Dedifferentiated amniotic fluid mesenchymal stem cell (primary cell): ENCODE results near the gene CCL22.
A peak's percentile ranks its signal among the peaks of the same experiment; 100 is the strongest.
"Not testable (repeated sequence)": the region's sequence is repeated elsewhere in the genome, so short reads cannot be mapped to it uniquely, and the experiment has no call there.

Source experiments
- DNase-seq: peaks from one replicate; pipeline ENCODE4 v3.0.0-alpha.2; 2016; ENCODE audit errors: extremely low spot score

The CCL22 gene, protein sequence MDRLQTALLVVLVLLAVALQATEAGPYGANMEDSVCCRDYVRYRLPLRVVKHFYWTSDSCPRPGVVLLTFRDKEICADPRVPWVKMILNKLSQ

DNA sequence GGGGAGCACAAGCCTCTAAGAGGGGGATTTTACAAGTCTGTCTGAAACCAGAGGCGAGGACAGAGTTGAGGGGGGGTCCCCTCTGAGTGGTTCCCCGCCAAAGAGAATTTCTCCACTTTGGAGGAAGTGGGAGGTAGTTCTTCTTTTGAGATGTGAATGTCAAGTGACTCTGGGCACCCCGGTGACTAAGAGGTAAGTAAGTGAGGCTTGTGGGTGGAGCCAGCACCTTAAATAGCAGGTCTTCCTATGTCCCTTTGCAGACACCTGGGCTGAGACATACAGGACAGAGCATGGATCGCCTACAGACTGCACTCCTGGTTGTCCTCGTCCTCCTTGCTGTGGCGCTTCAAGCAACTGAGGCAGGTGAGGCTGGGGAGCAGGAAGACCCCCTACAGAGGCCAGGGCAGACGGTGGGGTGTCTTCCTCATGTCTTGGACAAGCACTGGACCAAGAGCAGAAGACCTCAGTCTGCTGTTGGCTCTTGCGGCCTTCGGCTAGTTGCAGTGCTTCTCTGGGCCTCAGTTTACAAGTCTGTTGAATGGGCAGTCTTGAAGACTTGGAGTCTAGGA is at the start of gene CCL22:
Gene CCL22 (plus strand): TSS at position 257 of the 569 bp plus-strand sequence. CDS start 34 bp downstream, at position 291.
- no peak for DNase-seq

DNA sequence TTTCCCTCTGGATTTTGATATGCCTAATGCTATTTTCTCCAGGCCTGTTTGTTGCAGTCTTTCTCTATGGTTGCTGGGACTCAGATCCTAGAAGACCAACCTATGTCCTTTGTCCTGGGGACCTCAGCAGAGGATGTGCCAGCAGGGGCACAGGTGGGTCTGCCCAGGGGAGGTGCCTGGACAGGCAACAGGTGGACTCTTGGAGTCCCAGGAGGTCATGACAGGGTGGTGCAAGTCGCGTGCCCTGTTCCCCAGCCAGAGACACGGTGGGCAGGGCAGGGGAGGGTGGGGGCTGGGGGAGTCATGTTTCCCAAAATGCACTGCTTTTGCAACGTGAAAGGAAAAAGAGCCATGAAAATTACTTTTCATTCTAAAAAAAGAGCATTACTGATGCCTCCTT is 47.8 kb upstream of the CCL22 start:
- DNase-seq, result no peak

DNA sequence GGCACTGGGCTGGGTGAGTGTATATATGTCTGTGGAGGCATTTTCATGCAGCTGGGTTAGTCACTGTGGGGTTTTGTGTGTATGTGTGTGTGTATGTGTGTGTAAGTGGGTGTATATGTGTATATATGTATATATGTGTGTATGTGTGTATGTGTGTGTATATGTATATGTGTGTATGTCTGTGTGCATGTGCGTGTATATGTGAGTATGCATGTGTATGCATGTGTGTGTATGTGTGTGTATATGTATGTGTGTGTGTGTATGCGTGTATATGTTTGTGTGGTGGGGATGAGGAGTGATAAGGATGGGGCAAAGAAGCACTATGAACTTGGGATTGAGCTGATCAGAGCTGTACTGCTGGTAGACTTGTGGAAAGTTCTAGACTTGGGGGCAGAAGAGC is 45.1 kb upstream of the CCL22 start:
- no peak for DNase-seq

DNA sequence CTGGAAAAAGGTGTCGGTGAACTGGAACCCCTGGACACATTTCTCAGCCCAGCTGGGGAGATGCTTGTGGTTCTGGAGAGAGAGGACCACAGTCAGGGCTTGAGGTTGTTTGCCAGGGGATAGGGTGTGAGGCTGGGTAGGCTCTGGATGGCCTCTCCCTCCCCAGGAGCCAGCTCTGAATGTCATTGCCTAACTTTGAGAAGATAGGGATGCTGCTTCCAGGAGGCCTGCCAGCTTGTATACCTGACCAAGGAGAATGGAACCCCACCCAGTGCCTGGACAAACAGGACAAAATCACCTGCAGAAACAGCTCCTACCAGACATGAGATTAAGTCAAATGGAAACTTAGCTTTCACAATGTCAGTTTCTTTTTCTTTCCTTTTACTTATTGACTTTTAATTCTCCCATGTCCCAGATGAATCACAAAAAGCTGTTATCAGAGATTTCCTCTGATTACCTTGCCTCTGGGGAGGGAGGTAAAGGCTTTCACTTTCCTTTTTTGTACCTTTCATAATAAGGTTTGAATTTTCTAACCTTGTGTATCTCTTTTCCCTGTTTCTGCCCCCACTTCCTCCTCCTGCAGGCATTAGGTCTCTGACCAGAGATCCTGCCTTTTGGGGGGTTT is 44.3 kb upstream of the CCL22 start:
- no peak for DNase-seq

DNA sequence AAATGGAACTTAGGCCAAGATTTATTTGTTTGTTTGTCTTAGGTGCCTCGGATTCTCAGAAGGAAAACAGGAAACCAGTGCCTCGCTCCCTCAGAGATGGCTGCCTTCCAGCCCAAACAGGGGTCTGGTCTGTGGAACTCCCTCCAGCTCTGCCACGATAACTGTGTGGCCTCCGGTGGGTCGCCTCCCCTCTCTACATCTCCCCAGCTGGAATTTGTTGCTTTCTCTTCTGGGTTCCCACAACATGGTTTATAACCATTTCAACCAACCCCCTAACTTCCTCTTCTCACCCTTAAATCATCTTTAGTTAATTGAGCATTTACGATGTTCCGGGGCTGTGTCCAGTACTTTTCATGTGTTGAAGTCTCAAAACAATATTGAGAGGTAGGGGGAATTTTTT is 43.2 kb upstream of the CCL22 start:
- no peak for DNase-seq

DNA sequence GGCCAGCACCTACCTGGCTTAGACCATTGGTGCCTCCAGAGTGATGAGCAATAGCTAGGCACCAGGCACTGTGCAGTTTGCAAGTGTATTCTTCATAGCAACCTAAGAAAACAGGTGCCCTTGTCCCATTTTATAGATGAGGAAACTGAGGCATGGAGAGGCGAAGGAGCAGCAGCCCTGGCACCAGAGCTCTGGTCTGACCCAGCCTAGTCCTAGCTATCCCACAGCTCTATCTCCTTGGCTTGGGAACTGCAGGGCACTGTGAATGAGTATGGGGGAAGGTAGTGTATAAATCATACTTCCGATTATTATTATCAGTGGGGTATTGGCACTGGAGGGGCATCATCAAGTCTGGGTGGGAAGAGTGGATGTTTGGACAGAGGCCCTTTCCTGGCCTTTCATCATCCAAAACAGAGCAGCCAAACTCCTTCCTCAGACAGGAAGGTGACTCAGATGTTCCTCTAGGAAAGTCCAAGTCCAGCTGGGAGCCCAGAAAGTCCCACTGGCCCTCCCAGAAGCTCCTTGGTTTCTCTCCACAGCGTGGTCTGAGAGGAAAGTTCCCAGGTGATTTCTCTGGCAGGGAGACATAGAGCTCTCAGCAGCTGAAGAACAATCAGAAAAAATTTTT is 42.1 kb upstream of the CCL22 start:
- peak; percentile 91 for DNase-seq

DNA sequence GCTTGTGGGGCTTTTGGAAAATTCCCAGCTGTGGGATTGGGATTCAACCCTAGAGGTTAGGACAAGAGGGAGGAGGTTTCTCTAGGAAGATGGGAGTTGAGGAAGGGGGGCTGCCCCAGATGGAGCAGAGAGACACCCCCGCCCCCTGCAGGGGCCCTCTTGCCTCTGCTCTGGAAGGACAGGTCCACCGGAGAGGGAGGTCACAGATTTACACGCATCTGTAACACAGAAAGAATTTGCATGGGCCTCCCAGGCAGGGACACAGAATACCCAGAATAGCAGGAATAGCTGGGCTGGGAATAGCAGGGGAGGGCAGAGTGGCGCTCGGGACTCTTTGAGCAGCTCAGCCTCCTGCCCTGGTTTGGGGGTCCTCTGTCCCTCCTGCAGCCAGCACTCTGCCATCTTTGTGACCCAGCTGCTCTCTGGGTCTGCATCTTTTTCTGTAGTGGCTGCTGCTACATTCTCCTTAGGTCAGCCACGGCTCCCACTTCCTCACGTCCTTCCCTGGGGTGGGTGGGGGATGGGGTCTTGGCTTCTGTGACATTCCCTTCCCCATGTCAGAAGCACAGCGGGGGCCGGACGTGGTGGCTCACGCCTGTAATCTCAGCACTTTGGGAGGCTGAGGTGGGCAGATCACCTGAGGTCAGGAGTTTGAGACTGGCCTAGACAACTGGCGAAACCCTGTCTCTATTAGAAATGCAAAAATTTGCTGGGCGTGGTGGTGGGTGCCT is 40.2 kb upstream of the CCL22 start:
- peak; percentile 65 for DNase-seq

DNA sequence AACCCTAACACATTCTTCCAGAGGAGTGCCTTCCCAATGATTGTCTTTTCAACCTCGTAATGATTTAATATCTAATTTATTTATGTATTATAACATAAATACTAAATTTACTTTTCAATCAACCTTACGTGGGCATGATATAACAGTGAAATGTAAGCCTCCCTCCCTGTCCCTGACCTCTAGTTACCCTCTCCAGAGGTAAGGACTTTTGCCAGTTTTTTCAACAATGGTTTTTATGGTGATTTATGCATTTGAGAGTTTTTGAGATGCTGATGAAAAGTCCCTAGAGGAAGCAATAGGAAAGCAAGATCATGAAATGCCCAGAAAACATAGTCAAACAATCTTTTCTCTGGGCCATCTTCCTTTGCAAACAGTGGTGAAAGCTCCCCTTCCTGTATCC is 38.9 kb upstream of the CCL22 start:
- DNase-seq, result no peak

DNA sequence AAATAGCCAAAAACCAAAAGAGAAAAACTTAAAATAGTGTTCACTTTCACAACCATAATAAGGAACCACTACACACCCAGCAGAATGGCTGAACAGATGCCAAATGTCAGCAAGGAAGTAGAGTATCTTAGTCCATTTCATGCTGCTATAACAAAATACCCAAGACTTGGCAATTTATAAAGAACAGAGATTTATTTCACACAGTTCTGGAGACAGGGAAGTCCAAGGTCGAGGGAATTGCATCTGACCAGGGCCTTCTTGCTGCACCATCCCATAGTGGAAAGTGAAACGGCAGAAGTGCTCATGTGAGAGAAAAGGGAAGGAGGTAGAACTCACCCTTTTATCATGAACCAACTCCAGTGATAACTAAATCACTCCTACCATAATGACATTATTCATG is 33.8 kb upstream of the CCL22 start:
- DNase-seq, result no peak

DNA sequence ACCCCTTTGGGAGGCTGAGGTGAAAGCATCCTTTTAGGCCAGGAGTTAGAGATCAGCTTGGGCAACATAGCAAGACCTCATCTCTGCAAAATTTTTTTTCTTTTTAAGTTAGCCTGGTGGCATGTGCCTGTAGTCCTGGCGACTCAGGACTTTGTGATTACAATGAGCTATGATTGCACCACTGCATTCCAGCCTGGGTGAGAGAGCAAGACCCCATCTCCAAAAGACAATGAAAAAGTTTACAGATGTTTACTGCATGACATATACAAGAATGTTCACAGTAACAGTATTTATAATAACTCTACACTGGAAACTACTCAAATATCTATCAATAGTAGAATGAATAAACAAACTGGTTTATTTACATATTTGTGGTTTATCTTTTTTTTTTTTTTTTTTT is 33.1 kb upstream of the CCL22 start:
- DNase-seq, result no peak

DNA sequence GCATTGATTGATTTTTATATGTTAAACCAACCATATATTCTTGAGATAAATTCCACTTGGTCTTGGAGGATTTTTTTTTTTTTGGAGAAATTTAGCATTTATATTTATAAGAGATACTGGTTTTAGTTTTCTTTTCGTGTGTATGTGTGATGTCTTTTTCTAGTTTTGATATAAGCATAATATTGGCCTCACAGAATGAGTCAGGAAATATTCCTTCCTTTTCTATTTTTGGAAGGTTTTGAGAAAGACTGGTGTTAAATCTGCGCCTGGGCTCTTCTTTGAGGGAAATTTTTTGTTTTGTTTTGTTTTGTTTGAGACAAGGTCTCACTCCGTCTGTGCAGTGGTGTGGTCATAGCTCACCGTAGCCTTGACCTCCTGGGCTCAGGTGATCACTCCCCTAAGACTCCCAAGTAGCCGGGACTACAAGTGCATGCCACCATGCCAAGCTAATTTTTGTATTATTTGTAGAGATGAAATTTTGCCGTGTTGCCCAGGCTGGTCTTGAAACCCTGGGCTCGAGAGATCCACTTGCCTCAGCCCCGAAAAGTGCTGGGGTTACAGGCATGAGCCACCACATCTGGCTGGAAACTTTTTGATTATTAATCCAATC is 28.8 kb upstream of the CCL22 start:
- DNase-seq, result no peak

DNA sequence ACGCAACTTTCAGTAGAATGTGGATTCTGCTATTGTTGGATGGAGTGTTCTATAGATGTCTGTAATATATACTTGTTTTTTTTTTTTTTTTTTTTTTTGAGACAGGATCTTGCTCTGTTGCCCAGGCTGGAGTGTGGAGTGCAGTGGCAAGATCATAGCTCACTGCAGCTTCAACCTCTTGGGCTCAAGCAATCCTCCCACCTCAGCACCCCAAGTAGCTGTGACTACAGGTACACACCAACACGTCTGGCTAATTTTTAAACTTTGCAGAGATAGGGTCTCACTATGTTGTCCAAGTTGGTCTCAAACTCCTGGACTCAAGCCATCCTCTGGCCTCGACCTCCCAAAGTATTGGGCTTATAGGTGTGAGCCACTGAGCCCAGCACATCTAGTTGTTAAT is 27.2 kb upstream of the CCL22 start:
- no peak for DNase-seq

DNA sequence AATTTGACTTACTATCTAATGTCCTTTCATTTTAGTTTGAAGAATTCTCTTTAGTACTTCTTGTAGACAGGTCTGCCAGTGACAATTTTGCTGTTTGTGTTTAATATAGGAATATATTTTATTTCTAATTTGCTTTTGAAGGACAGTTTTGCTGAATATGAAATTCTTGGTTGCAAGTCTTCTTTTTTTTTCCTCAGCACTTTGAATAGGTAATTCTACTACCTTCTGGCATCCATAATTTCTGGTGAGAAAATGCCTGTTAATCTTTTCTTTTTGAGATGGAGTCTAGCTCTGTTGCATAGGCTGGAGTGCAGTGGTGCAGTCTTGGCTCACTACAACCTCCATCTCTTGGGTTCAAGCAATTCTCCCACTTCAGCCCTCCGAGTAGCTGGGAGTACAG is 25.2 kb upstream of the CCL22 start:
- DNase-seq, result no peak

DNA sequence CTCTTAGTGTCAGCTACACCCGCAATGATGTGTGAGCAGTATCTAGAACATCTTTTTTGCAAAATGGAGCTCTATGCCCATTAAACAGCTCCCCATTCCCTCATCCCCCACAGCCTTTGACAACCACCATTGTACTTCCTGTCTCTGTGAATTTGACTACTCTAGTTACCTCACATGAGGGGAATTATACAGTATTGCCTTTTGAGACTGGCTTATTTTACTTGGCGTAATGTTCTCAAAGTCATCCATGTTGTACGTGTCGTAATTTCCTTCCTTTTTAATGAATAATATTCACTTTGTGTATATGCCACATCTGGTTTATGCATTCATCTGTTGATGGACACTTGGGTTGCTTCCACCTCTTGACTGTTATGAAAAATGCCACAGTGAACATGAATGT is 23.2 kb upstream of the CCL22 start:
- no peak for DNase-seq

DNA sequence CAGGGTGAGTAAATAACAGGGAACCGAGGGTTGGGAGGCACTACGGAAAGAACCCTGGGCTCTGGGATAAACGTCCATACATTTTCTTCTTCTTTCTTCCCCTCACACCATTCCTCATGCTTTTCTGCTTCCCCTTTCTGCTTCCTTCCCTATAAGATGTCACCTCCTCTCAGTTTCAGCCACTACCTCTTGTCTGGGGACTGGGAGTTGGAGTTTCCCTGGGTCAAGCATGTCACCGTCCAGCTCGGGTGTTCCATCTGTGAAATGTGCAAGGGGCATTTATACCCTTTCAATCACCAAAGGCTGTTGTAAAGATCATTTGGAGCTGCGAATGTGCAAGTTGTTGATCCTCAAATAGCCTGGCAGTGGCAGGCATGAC is 17.5 kb upstream of the CCL22 start:
- no peak for DNase-seq

DNA sequence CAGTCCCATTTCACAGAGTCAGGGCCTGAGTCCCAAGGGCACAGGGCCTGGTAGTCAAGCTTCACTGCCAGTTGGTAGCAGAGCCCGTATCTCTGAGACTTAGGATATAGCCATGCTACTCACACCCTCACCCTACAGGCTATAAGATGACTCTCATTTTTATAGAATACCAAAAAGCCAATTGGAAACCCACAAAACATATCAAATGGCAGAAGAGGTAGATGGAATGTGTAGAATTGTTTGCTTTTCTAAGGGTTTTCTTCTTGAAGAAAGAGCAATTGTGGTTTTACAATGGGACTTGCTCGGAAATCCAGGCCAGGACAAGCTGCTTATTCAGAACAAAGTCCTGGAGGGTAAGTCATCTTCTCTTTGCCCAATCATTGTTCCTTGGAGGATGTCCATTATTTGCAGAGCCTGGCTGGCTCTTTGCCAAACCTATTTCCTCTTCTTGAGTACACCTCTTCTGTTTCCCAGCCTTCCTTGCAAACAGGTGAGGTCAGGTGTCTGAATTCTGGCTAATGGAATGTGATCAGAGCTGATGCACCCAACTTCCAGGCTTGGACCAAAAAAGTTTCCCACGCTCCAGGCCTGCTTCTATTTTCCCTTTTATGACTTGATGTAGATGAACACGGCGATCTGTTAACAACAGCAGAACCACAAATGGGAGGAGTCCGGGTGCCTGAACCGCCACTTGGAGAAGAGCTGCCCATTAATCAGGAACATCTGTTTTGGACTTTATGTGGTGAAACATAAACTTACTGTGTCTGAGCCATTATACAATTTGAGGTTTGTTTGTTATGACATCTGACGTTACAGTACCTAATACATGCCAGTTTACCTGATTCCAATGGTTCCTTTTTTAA is 16.9 kb upstream of the CCL22 start:
- peak; percentile 78 for DNase-seq

DNA sequence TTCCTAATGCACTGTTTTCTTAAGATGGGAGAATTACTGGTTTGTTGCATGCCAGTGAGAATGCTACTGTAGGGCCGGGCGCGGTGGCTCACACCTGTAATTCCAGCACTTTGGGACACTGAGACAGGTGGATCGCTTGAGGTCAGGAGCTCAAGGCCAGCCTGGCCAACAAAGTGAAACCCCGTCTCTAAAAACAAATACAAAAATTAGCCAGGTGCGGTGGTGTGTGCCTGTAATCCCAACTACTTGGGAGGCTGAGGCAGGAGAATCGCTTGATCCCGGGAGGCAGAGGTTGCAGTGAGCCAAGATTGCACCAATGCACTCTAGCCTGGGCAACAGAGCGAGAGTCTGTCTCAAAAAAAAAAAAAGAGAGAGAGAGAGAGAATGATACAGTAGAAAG is 16.0 kb upstream of the CCL22 start:
- not testable (repeated sequence) for DNase-seq

DNA sequence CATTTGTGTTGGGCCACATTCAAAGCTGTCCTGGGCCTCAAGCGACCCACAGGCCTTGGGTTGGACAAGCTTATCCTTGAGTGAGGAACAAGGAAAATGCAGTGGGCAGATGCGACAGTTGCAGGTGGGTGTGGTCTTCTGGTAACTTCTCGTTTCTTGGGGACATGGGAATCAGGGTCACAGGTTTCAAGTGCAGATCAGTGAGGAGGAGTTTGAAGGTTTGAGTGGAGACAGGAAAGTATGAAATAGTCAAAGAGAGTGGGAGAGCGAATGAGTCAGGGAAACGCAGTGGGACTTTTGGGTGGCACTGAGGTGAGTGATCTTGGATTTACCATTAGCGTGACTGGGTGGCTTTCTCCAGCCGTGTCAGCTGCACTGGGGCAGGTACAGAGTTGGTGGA is 15.4 kb upstream of the CCL22 start:
- no peak for DNase-seq

DNA sequence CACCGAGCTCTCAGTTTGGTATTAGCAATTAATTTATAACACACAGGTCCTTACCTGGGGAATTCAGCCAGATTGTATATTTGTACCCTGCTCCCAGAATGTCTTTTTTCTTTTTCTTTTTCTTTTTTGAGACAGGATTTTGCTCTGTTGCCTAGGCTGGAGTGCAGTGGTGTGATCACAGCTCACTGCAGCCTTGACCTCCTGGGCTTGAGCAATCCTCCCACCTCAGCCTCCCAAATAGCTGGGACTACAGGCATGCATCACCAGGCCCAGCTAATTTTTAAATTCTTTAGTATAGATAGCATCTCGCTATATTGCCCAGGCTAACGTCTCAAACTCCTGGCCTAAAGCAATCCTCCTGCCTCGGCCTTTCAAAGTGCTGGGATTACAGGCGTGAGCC is 14.5 kb upstream of the CCL22 start:
- not testable (repeated sequence) for DNase-seq

DNA sequence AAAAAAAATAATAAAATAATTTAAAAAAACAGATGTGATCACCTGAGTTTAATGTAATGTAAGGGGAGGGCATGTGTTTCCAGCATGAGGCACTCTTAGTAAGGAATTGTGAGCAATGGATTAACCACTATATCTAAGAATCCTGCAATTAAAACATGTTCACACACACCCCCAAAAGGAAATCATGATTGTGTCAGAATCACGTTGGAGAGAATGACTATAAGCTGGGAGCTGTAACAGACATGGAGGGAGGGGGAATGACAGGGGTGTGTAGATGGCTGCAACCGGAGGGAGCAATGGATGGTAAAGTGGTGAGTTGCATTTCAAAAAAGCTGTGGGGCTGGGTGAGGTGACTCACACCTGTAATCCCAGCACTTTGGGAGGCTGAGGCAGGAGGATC is 13.6 kb upstream of the CCL22 start:
- DNase-seq, result no peak

DNA sequence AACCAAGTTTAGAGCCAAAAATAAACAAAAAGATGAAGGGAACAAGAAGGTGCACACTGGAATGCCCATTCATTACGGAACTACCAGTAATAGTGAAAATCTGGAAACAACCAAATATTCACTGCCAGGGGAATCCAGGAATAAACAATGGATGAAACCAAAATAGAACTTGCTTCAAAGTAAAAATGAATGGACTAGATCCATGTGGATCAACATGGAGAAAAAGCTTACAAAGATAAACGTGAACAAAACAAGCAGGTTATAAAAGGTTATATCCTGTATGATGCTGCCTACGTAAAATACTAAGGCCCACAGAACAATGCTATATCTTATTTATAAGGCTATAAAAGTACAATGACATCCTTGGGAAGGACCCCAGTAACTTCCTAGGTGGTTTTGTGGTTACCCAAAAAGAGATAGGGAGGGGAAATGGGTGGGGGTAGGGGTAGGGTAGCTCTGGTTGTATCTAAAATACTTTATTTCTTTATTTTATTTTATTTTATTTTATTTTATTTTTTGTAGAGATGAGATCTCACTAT is 12.8 kb upstream of the CCL22 start:
- no peak for DNase-seq
